PFSK-1 (cell line): Measurements from ENCODE around the gene RIC3.

ENCODE experiments used
- FOXP2 ChIP-seq: optimal IDR thresholded peaks from 2 replicates; pipeline ENCODE3; 2011; ENCODE audit warnings: borderline replicate concordance, control low read depth, inconsistent platforms; ENCODE audit not compliant: insufficient read depth; ENCODE audit errors: extremely low read length, extremely low read depth
- POLR2AphosphoS5 ChIP-seq: IDR thresholded peaks from 2 replicates; pipeline ENCODE4 v1.6.1; 2012; ENCODE audit warnings: low read depth, mild to moderate bottlenecking, control low read depth, low read length, moderate library complexity
- REST ChIP-seq, 2 experiments: IDR thresholded peaks; 2 replicates each; pipeline versions ENCODE4 v1.6.1 to v1.8.0; 2011 to 2012; ENCODE audit warnings: low read depth in 2 of 2, low read length in 2 of 2, control low read depth in 1 of 2, inconsistent platforms in 1 of 2, mild to moderate bottlenecking in 1 of 2, moderate library complexity in 1 of 2; ENCODE audit not compliant: insufficient read depth in 1 of 2
- SIN3A ChIP-seq: IDR thresholded peaks from 2 replicates; pipeline ENCODE4 v1.6.1; 2012; ENCODE audit warnings: mild to moderate bottlenecking, low read length, moderate library complexity, borderline replicate concordance; ENCODE audit not compliant: insufficient read depth
- TAF1 ChIP-seq: IDR thresholded peaks from 2 replicates; pipeline ENCODE4 v1.6.1; 2012; ENCODE audit warnings: low read length, control low read depth, borderline replicate concordance; ENCODE audit not compliant: insufficient read depth

The RIC3 gene

GRCh38 chr11:8106679-8107078 lies 62.1 kb downstream of the RIC3 start:
- TF ChIP-seq SIN3A = no peak
- no peak for TF ChIP-seq TAF1
- no peak for TF ChIP-seq POLR2AphosphoS5
- no peak for TF ChIP-seq REST (IDR thresholded peaks at IDR 0.05; ENCODE audit: insufficient read depth in 1 of 2, low read depth in 2 of 2, low read length in 2 of 2)
- no peak for TF ChIP-seq FOXP2

- TF ChIP-seq POLR2AphosphoS5 (no peak), REST (IDR thresholded peaks at IDR 0.05; ENCODE audit: insufficient read depth in 1 of 2, low read depth in 2 of 2, low read length in 2 of 2) (no peak), SIN3A (no peak), TAF1 (no peak), FOXP2 (no peak)
Measured at GRCh38 chr11:8105666-8106065, 63.2 kb downstream of the RIC3 start.

- no peak for TF ChIP-seq POLR2AphosphoS5
- TF ChIP-seq TAF1 = no peak
- TF ChIP-seq REST (IDR thresholded peaks at IDR 0.05; ENCODE audit: insufficient read depth in 1 of 2, low read depth in 2 of 2, low read length in 2 of 2) = no peak
- TF ChIP-seq FOXP2 = no peak
- no peak for TF ChIP-seq SIN3A
Measured at GRCh38 chr11:8105133-8105532, 63.7 kb downstream of the RIC3 start.

GRCh38 chr11:8103909-8104308 lies 64.9 kb downstream of the RIC3 start:
- TF ChIP-seq FOXP2 = no peak
- TF ChIP-seq TAF1 = no peak
- TF ChIP-seq REST (IDR thresholded peaks at IDR 0.05; ENCODE audit: insufficient read depth in 1 of 2, low read depth in 2 of 2, low read length in 2 of 2) = no peak
- TF ChIP-seq POLR2AphosphoS5 = no peak
- no peak for TF ChIP-seq SIN3A

GRCh38 chr11:8102965-8103364 lies 65.9 kb downstream of the RIC3 start:
- TF ChIP-seq POLR2AphosphoS5 (no peak), REST (IDR thresholded peaks at IDR 0.05; ENCODE audit: insufficient read depth in 1 of 2, low read depth in 2 of 2, low read length in 2 of 2) (no peak), FOXP2 (no peak), SIN3A (no peak), TAF1 (no peak)
